ENCODE results near the gene CT55.
"Not testable (repeated sequence)": the region's sequence is repeated elsewhere in the genome, so short reads cannot be mapped to it uniquely, and the experiment has no call there.

CT55 gene

GRCh38 chrX:135170877-135171519 lies at the start of gene CT55:
Gene CT55, minus strand, starts transcription at chrX:135171398. Its CDS starts 227 bp downstream, at chrX:135171171.
- Mint-ChIP-seq H3K27me3 (peaks cover 12 to 13% of the 10 kb centered on the region in 2 donors), H3K36me3 (no peaks in the 10 kb centered on the region)
- no peak for ATAC-seq (replicated peaks)

GRCh38 chrX:135213200-135213844 lies 42.1 kb upstream of the CT55 start:
- H3K36me3 Mint-ChIP-seq, result no peaks in the 10 kb centered on the region
- H3K27ac Mint-ChIP-seq, result no peak overlapping the region
- DNase-seq (no peak), ATAC-seq (replicated peaks) (peak in 1 of 2 donors; percentile 23)
- no peak overlapping the region for H3K4me3 Mint-ChIP-seq
- no peaks in the 10 kb centered on the region for H3K9me3 Mint-ChIP-seq
- H3K4me1 Mint-ChIP-seq, result no peaks in the 10 kb centered on the region
- peaks cover 8 to 15% of the 10 kb centered on the region in 2 donors for H3K27me3 Mint-ChIP-seq

More at GRCh38 chrX:135170877-135171519, at the start of gene CT55:
- Mint-ChIP-seq H3K4me3 (no peak within 1 kb of the TSS), H3K4me1 (no peaks in the 10 kb centered on the region), H3K9me3 (no peaks in the 10 kb centered on the region), H3K27ac (no peak within 1 kb of the TSS)
- DNase-seq, result no peak

GRCh38 chrX:135206427-135206826 lies 35.2 kb upstream of the CT55 start:
- not testable (repeated sequence) for H3K36me3 Mint-ChIP-seq; ATAC-seq (replicated peaks); H3K4me3 Mint-ChIP-seq; DNase-seq; H3K4me1 Mint-ChIP-seq; H3K9me3 Mint-ChIP-seq; H3K27ac Mint-ChIP-seq
- H3K27me3 Mint-ChIP-seq, result peaks cover 15 to 18% of the 10 kb centered on the region in 2 donors

- Mint-ChIP-seq H3K9me3 (no peaks in the 10 kb centered on the region), H3K27ac (no peak overlapping the region), H3K36me3 (no peaks in the 10 kb centered on the region), H3K4me3 (no peak overlapping the region), H3K27me3 (peaks cover 11 to 12% of the 10 kb centered on the region in 2 donors), H3K4me1 (no peaks in the 10 kb centered on the region)
- peak; percentile 68 to 79 for ATAC-seq (replicated peaks)
- no peak for DNase-seq
Observed at GRCh38 chrX:135200297-135200696, 29.1 kb upstream of the CT55 start.

- ATAC-seq (replicated peaks) (no peak), DNase-seq (no peak)
- H3K27me3 Mint-ChIP-seq, result peaks cover 0 to 4% of the 10 kb centered on the region in 2 donors
- no peaks in the 10 kb centered on the region for H3K36me3 Mint-ChIP-seq
- H3K27ac Mint-ChIP-seq, result no peak overlapping the region
- no peaks in the 10 kb centered on the region for H3K9me3 Mint-ChIP-seq
- no peak overlapping the region for H3K4me3 Mint-ChIP-seq
- no peaks in the 10 kb centered on the region for H3K4me1 Mint-ChIP-seq
Observed at GRCh38 chrX:135194684-135195083, 23.5 kb upstream of the CT55 start.

GRCh38 chrX:135193740-135194139 lies 22.5 kb upstream of the CT55 start:
- no peak for ATAC-seq (replicated peaks)
- Mint-ChIP-seq H3K4me3 (no peak overlapping the region), H3K27ac (no peak overlapping the region), H3K36me3 (no peaks in the 10 kb centered on the region), H3K27me3 (peaks cover 5 to 8% of the 10 kb centered on the region in 2 donors), H3K4me1 (no peaks in the 10 kb centered on the region), H3K9me3 (no peaks in the 10 kb centered on the region)
- DNase-seq, result no peak

- no peak for ATAC-seq (replicated peaks)
- Mint-ChIP-seq H3K27ac (no peak overlapping the region), H3K36me3 (no peaks in the 10 kb centered on the region), H3K4me3 (no peak overlapping the region), H3K9me3 (no peaks in the 10 kb centered on the region), H3K27me3 (peaks cover 12 to 16% of the 10 kb centered on the region in 2 donors), H3K4me1 (no peaks in the 10 kb centered on the region)
- DNase-seq, result no peak
Observed at GRCh38 chrX:135191838-135192237, 20.6 kb upstream of the CT55 start.

GRCh38 chrX:135185795-135186443 lies 14.7 kb upstream of the CT55 start:
- DNase-seq (peak; percentile 16), ATAC-seq (replicated peaks) (peak; percentile 86 to 91)
- Mint-ChIP-seq H3K36me3 (no peaks in the 10 kb centered on the region), H3K4me1 (no peaks in the 10 kb centered on the region), H3K27ac (no peak overlapping the region), H3K9me3 (no peaks in the 10 kb centered on the region), H3K4me3 (no peak overlapping the region), H3K27me3 (peaks cover 35 to 36% of the 10 kb centered on the region in 2 donors)

GRCh38 chrX:135178636-135179035 lies 7.4 kb upstream of the CT55 start:
- Mint-ChIP-seq H3K36me3 (no peaks in the 10 kb centered on the region), H3K9me3 (no peaks in the 10 kb centered on the region), H3K27ac (no peak overlapping the region), H3K4me1 (no peaks in the 10 kb centered on the region), H3K27me3 (peaks cover 21 to 22% of the 10 kb centered on the region in 2 donors), H3K4me3 (no peak overlapping the region)
- ATAC-seq (replicated peaks), result no peak
- no peak for DNase-seq

- H3K4me1 Mint-ChIP-seq, result no peaks in the 10 kb centered on the region
- no peaks in the 10 kb centered on the region for H3K9me3 Mint-ChIP-seq
- no peaks in the 10 kb centered on the region for H3K36me3 Mint-ChIP-seq
- peaks cover 12 to 13% of the 10 kb centered on the region in 2 donors for H3K27me3 Mint-ChIP-seq
- DNase-seq, result no peak
- ATAC-seq (replicated peaks), result no peak
- H3K4me3 Mint-ChIP-seq, result no peak overlapping the region
- no peak overlapping the region for H3K27ac Mint-ChIP-seq
Observed at GRCh38 chrX:135170468-135170867, 730 bp downstream of the CT55 start.

- DNase-seq; H3K9me3 Mint-ChIP-seq; H3K4me1 Mint-ChIP-seq; H3K27ac Mint-ChIP-seq; H3K36me3 Mint-ChIP-seq; H3K4me3 Mint-ChIP-seq; ATAC-seq (replicated peaks): not testable (repeated sequence)
- H3K27me3 Mint-ChIP-seq, result peaks cover 12 to 13% of the 10 kb centered on the region in 2 donors
Observed at GRCh38 chrX:135169534-135169933, 1.7 kb downstream of the CT55 start.

- DNase-seq (no peak), ATAC-seq (replicated peaks) (no peak)
- Mint-ChIP-seq H3K36me3 (no peaks in the 10 kb centered on the region), H3K4me1 (no peaks in the 10 kb centered on the region), H3K4me3 (no peak overlapping the region), H3K9me3 (no peaks in the 10 kb centered on the region), H3K27me3 (peaks cover 4% of the 10 kb centered on the region in 2 donors), H3K27ac (no peak overlapping the region)
Observed at GRCh38 chrX:135168486-135168885, 2.7 kb downstream of the CT55 start.

- H3K4me1 Mint-ChIP-seq; H3K9me3 Mint-ChIP-seq; H3K4me3 Mint-ChIP-seq; H3K27me3 Mint-ChIP-seq; H3K36me3 Mint-ChIP-seq; ATAC-seq (replicated peaks); DNase-seq; H3K27ac Mint-ChIP-seq: not testable (repeated sequence)
Observed at GRCh38 chrX:135154688-135155087, 16.5 kb downstream of the CT55 start.

- not testable (repeated sequence) for H3K27me3 Mint-ChIP-seq, H3K4me3 Mint-ChIP-seq, H3K27ac Mint-ChIP-seq, H3K9me3 Mint-ChIP-seq, DNase-seq, H3K36me3 Mint-ChIP-seq, H3K4me1 Mint-ChIP-seq
- ATAC-seq (replicated peaks), result peak; percentile 45 to 62
Observed at GRCh38 chrX:135126145-135126544, 45.1 kb downstream of the CT55 start.

- not testable (repeated sequence) for H3K4me1 Mint-ChIP-seq, DNase-seq, H3K27me3 Mint-ChIP-seq, H3K4me3 Mint-ChIP-seq, H3K27ac Mint-ChIP-seq, H3K9me3 Mint-ChIP-seq, H3K36me3 Mint-ChIP-seq
- peak; percentile 78 to 83 for ATAC-seq (replicated peaks)
Observed at GRCh38 chrX:135120056-135120576, 51.1 kb downstream of the CT55 start, which contains the start of gene ETDB. Gene ETDB, minus strand, starts transcription at chrX:135120526. Its CDS starts 1,265 bp downstream, at chrX:135119261.

Data from stimulated activated naive B cell treated with anti-CD40 and anti-IgM and Interleukin-4, amounts not matched to agents 10 μg/mL and 1 μg/mL and 100 μg/mL, for 72 hours (primary cell).